NCI-H1105 treated with DMSO at 0.1 percent for 48 hours (cell line): ENCODE results near the gene SCP2.
"Not testable (repeated sequence)": the region's sequence is repeated elsewhere in the genome, so short reads cannot be mapped to it uniquely, and the experiment has no call there.

Source experiments
- DNase-seq: peaks from one replicate; lab custom pipeline; 2025; lab: John Stamatoyannopoulos, UW

SCP2 gene

GRCh38 chr1:52973841-52974240 is 46.8 kb downstream of the SCP2 start:
- no peak for DNase-seq

GRCh38 chr1:52976183-52977035 is 49.3 kb downstream of the SCP2 start:
- no peak for DNase-seq

DNA sequence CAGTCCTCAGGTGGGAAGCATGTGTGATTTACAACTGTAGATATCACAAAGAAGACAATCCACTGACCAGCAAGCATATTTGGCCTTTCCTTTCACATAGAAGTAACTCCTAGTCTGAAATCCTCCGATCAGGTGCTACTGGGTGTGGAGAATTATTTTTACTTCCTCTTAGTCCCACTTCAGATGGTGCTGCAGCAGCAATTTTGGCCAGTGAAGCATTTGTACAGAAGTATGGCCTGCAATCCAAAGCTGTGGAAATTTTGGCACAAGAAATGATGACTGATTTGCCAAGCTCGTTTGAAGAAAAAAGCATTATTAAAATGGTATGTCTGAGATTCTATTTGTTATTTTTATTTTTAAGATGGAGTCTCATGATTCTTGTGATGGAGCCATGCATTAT is 51.0 kb downstream of the SCP2 start:
- DNase-seq, result no peak

- DNase-seq, result not testable (repeated sequence)
Observed at GRCh38 chr1:52992733-52993132, 65.7 kb downstream of the SCP2 start.

DNA sequence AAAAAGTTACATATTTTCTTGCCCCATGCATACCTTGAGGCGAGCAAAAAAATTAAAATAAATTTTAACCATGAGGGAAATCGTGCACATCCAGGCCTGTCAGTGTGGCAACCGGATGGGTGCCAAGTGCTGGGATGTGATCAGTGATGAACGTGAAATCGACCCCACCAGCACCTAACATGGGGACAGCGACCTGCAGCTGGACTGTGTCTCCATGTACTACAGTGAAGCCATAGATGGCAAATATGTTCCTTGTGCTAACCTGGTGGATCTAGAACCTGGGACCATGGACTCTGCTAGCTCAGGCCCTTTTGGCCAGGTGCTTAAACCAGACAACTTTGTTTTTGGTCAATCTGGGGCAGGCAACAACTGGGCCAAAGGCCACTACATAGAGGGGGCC is 67.6 kb downstream of the SCP2 start:
- no peak for DNase-seq

DNA sequence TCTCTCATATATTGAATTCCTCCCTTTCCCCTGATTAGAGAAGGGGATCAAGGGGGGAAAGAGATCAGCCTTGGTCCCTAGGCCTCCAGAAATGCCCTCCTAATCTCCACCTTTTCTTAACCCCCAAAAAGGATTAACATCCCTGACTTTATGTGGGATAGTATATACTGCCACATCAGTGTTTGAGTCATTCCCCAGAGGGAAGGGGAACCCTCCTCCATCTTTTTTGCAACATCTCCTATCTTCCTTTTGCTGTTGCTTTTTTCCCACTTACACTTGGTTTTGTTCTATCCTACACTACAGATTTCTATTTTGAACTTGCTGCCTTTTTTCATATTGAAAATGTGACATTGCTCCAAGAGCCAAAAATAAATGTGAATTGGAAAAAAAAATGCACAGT is 69.6 kb downstream of the SCP2 start:
- DNase-seq, result no peak

GRCh38 chr1:53001128-53001527 is 74.1 kb downstream of the SCP2 start:
- no peak for DNase-seq

DNA sequence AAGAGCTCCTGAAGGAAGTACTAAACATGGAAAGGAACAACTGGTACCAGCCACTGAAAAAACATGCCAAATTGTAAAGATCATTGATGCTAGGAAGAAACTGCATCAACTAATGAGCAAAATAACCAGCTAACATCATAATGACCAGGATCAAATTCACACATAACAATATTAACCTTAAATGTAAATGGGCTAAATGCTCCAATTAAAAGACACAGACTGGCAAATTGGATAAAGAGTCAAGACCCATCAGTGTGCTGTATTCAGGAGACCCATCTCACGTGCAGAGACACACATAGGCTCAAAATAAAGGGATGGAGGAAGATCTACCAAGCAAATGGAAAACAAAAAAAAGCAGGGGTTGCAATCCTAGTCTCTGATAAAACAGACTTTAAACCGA is 79.5 kb downstream of the SCP2 start:
- DNase-seq, result not testable (repeated sequence)

DNA sequence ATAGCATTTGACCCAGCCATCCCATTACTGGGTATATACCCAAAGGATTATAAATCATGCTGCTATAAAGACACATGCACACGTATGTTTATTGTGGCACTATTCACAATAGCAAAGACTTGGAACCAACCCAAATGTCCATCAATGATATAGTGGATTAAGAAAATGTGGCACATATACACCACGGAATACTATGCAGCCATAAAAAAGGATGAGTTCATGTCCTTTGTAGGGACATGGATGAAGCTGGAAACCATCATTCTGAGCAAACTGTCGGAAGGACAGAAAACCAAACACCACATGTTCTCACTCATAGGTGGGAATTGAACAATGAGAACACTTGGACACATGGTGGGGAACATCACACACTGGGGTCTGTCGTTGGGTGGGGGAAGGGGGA is 83.2 kb downstream of the SCP2 start:
- not testable (repeated sequence) for DNase-seq

DNA sequence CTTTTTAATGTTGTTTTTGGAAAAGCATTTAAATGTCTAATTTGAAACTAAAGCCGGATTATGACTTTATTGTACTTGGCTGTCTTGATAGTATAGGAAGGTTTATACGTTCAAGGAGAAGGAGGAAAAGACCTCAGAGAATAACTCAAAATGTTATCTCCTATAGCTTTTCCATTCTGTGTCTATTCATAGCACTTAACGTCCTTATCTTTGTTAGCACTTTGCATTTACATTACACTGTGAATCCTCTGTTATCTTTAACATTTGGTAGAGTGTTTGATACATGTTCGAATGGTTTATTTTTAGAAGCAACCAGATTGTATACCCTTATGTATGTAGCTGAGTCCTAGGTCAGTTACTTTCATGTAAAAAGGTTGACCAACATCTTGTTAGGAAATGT is 84.1 kb downstream of the SCP2 start:
- DNase-seq, result no peak

DNA sequence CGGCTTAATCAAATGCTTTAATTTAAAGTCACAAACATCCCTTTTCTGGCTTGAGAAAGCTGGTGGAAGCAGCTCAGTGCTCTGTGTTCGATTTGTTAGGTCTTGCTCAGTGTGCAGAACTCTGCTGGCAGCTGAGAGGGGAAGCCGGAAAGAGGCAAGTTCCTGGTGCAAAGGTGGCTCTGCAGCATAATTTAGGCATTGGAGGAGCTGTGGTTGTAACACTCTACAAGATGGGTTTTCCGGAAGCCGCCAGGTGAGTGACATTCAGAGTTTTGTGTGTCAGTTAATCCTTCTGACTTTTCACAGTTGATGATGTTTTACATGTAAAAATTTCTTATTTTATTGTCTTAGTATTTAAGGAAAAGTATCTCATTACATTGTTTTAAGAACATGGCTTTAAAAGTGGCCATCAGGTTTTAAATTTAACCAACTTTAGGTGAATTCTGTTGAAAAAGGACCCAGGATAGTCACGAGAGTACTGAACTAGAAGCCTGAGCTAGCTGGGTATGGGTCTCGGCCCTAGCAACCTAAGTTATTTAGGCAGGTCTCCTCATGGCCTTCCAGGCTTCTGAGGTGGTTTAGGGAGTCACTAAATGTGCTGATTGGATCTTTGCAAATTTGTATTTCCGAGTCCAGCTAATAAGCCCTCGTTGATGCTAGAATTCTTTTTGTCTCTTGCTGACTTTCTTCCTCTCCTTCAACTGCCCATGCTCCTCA is 87.9 kb downstream of the SCP2 start:
- DNase-seq, result peak; percentile 91

- DNase-seq, result no peak
Observed at GRCh38 chr1:53015508-53015860, 88.4 kb downstream of the SCP2 start.

- no peak for DNase-seq
Observed at GRCh38 chr1:53016705-53017104, 89.6 kb downstream of the SCP2 start.

- no peak for DNase-seq
Observed at GRCh38 chr1:53020588-53020987, 93.5 kb downstream of the SCP2 start.

- DNase-seq, result no peak
Observed at GRCh38 chr1:53022179-53022578, 95.1 kb downstream of the SCP2 start.

DNA sequence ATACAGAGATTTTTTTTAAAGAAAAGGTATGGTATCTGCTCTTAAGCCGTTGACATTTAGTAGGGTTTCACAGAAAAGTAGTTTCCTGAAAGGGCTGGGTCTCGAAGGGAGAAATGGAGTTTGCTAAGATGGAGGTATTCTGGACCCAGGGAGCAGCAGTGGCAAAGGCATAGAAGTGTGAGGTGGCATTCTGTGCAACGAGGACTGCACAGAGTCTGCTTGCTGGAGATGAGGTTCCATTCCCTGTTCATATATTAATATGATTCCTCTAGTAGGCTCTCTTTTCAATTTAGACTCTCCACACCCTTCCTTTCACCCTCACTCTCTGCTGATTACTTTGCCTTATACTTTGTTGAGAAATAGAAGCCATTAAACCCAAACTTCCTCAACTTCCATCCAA is 96.5 kb downstream of the SCP2 start:
- no peak for DNase-seq

DNA sequence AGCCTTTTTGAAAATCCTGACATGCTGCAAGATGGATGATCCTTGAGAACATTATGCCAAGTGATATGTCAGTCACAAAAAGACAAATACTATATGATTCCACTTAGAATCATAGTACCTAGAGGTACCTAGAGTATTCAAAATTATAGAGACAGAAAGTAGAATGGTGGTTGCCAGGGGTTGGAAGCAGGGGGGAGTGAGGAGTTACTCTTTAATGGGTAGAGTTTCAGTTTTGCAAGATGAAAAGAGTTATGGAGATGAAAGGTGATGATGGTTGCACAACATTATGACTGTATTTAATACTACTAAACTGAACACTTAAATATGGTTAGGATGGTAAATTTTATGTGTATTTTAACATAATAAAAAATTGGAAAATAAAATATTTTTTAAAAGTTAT is 97.0 kb downstream of the SCP2 start:
- DNase-seq, result no peak

- DNase-seq, result no peak
Observed at GRCh38 chr1:53025034-53025768, 98.1 kb downstream of the SCP2 start.

DNA sequence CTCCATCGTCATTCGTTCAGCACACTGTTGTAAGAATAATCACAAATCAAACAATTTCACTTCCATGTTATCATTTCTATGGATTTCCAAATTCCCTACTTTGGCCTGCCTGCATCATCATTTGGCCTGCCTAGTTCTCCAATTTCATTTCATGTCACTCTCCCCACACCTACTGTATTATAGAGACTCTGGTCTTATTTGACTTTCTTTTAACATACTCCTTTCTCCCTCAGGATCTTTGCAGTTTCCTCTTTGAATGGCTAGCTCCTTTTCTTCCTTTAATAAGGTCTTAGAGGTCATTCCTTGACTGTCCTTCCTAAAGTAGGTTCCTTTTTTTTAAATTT is 98.7 kb downstream of the SCP2 start:
- DNase-seq, result no peak

DNA sequence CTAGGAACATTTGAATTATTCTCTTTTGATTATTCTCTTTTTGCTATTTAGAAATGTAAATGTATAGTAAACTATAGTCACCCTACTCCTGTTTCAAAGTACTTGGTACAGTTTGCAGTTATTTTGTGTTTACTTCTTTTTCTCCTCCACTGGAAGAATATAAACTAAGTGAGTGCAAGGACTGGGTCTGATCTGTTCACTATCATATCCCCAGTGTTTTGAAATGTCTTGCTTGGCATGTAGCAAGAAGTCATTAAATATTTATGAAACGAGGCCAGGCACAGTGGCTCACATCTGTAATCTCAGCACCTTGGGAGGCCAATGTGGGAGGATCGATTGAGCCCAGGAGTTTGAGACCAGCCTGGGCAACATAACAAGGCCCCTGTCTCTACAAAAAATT is 99.2 kb downstream of the SCP2 start:
- DNase-seq, result no peak

DNA sequence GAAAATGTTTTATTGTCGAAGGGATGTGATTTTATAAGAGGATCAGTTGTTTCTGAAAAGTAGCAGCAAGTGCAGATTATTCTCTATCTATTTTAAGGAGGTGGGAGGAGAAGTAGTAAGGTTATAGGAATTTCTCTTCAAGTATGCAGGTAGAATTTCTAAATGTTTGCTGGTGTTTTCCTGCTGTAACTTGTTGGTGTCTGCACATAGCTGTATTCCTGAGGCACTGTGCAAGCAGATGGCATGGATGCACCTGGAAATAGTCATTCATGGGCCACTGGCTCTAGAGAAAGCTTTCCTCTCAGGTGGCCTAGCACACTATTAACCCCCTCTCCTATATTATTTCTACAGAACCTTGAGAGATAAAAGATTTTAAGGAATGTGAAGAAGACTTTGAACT is 104.7 kb downstream of the SCP2 start:
- no peak for DNase-seq

DNA sequence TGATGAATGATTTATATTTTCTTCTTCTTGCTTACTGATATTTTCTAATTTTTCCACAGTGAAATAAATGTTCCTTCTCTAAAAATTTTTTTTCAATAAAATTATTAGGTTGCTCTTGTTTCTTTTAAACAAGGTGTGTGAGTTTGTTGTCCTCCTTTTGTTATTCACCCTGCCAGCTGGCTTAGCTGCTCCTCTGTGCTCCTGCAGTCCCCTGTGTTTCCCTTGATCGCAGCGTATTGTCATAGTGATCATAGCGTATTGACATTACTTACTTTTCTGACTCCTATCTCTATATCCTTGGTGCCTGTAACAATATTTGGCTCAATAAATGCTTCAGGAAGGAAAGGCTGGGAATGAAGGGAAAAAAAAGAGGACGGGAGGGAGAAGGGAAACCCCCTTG is 110.1 kb downstream of the SCP2 start:
- DNase-seq, result no peak

DNA sequence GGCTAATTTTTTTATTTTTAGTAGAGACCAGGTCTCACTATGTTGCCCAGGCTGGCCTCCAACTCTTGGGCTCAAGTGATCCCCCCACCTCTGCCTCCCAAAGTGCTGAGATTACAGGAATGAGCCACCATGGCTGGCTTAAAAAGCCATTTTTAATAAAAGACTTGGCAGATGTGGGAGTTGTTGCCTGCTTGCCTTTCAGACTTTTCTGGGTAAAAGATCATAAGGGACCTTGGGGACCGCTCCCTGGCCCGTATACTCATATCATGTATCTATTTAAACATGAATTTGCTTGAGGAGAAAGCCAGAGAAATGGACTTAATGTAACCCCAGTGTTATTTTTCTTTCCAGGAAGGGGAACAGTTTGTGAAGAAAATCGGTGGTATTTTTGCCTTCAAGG is 111.5 kb downstream of the SCP2 start:
- DNase-seq, result no peak
